GM19468 (cell line): Measurements from ENCODE around the gene SUFU.

Experiments
- ATAC-seq: cut with Tn5 transposase; IDR thresholded peaks from one replicate; pipeline ENCODE4 v1.9.1; 2021; ENCODE audit warnings: mild to moderate bottlenecking, moderate library complexity, moderate number of reproducible peaks; ENCODE audit not compliant: unreplicated experiment; ENCODE audit errors: extremely low read depth

SUFU gene

GRCh38 chr10:102613286-102613685 is 109.5 kb downstream of the SUFU start:
- no peak for ATAC-seq

GRCh38 chr10:102613785-102614184 is 110.0 kb downstream of the SUFU start:
- ATAC-seq, result no peak

GRCh38 chr10:102614888-102615287 is 111.1 kb downstream of the SUFU start:
- no peak for ATAC-seq

GRCh38 chr10:102615361-102615760 is 111.6 kb downstream of the SUFU start:
- no peak for ATAC-seq

- ATAC-seq, result no peak
Observed at GRCh38 chr10:102616066-102616770, 112.4 kb downstream of the SUFU start.

- no peak for ATAC-seq
Observed at GRCh38 chr10:102617041-102617440, 113.3 kb downstream of the SUFU start.

- no peak for ATAC-seq
Observed at GRCh38 chr10:102617816-102618215, 114.0 kb downstream of the SUFU start.

GRCh38 chr10:102619281-102619981 is 115.7 kb downstream of the SUFU start:
- ATAC-seq, result no peak

- no peak for ATAC-seq
Observed at GRCh38 chr10:102620138-102620590, 116.4 kb downstream of the SUFU start.

- ATAC-seq, result no peak
Observed at GRCh38 chr10:102620591-102621442, 117.0 kb downstream of the SUFU start.

GRCh38 chr10:102621443-102622325 is 117.9 kb downstream of the SUFU start:
- ATAC-seq, result no peak

- ATAC-seq, result no peak
Observed at GRCh38 chr10:102624094-102624493, 120.3 kb downstream of the SUFU start.

GRCh38 chr10:102624751-102625645 is 121.2 kb downstream of the SUFU start:
- no peak for ATAC-seq

- ATAC-seq, result no peak
Observed at GRCh38 chr10:102626026-102626685, 122.4 kb downstream of the SUFU start.

- no peak for ATAC-seq
Observed at GRCh38 chr10:102627291-102627735, 123.5 kb downstream of the SUFU start.

- no peak for ATAC-seq
Observed at GRCh38 chr10:102627736-102628293, 124.0 kb downstream of the SUFU start.

GRCh38 chr10:102628451-102628911 is 124.7 kb downstream of the SUFU start:
- ATAC-seq, result no peak
